GM19324 (cell line): ENCODE measurements around the gene FBXL12.
"Not testable (repeated sequence)": the region's sequence is repeated elsewhere in the genome, so short reads cannot be mapped to it uniquely, and the experiment has no call there.

Source experiments
- ATAC-seq: cut with Tn5 transposase; IDR thresholded peaks from one replicate; pipeline ENCODE4 v1.9.1; 2021; ENCODE audit warnings: mild to moderate bottlenecking, moderate library complexity; ENCODE audit not compliant: unreplicated experiment, low FRiP score

Gene FBXL12

GRCh38 chr19:9796113-9796773 is 22.6 kb downstream of the FBXL12 start:
- peak; percentile 57 for ATAC-seq

GRCh38 chr19:9793071-9793591 is 25.7 kb downstream of the FBXL12 start:
- no peak for ATAC-seq

- ATAC-seq = no peak
Observed at GRCh38 chr19:9792206-9793070, 26.4 kb downstream of the FBXL12 start.

- no peak for ATAC-seq
Observed at GRCh38 chr19:9791552-9792205, 27.2 kb downstream of the FBXL12 start.

- ATAC-seq = not testable (repeated sequence)
Observed at GRCh38 chr19:9791073-9791367, 27.9 kb downstream of the FBXL12 start.

- not testable (repeated sequence) for ATAC-seq
Observed at GRCh38 chr19:9789579-9789978, 29.3 kb downstream of the FBXL12 start.

GRCh38 chr19:9789066-9789465 is 29.8 kb downstream of the FBXL12 start:
- ATAC-seq = no peak

GRCh38 chr19:9788604-9789003 is 30.3 kb downstream of the FBXL12 start:
- not testable (repeated sequence) for ATAC-seq

- no peak for ATAC-seq
Observed at GRCh38 chr19:9786819-9787218, 32.1 kb downstream of the FBXL12 start.

GRCh38 chr19:9786342-9786741 is 32.5 kb downstream of the FBXL12 start:
- no peak for ATAC-seq

- peak; percentile 46 for ATAC-seq
Observed at GRCh38 chr19:9785367-9786331, 33.2 kb downstream of the FBXL12 start.

GRCh38 chr19:9784163-9784496 is 34.7 kb downstream of the FBXL12 start:
- not testable (repeated sequence) for ATAC-seq

GRCh38 chr19:9782338-9782737 is 36.5 kb downstream of the FBXL12 start:
- no peak for ATAC-seq

GRCh38 chr19:9768175-9769112 is 50.4 kb downstream of the FBXL12 start, which contains the start of gene ZNF846:
ZNF846 (minus strand) TSS chr19:9768738; CDS start chr19:9764950, 3,788 bp downstream.
- peak; percentile 92 for ATAC-seq
